NCI-H2196 treated with DMSO at 0.1 percent for 48 hours (cell line): Measurements from ENCODE around the gene GON7.
"Not testable (repeated sequence)": the region's sequence is repeated elsewhere in the genome, so short reads cannot be mapped to it uniquely, and the experiment has no call there.

ENCODE experiments used
- DNase-seq: peaks from one replicate; lab custom pipeline; 2025; ENCODE audit not compliant: unreplicated experiment; lab: John Stamatoyannopoulos, UW

The GON7 gene

DNA sequence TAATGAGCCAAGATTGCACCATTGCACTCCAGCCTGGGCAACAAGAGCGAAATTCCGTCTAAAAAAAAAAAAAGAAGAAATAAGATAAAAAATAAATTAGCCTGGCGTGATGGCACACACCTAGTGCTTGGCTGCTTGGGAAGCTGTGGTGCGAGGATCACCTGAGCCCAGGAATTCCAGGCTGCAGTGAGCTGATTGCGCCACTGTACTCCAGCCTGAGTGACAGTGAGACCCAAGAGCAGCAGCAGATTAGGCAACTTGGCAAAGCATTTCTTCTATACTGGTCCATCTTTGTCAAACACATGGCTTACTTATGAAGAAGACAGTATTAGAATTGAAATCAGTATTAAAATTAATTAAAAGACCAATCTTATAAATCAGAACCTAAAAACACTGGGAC is 6.3 kb downstream of the GON7 start:
- no peak for DNase-seq

DNA sequence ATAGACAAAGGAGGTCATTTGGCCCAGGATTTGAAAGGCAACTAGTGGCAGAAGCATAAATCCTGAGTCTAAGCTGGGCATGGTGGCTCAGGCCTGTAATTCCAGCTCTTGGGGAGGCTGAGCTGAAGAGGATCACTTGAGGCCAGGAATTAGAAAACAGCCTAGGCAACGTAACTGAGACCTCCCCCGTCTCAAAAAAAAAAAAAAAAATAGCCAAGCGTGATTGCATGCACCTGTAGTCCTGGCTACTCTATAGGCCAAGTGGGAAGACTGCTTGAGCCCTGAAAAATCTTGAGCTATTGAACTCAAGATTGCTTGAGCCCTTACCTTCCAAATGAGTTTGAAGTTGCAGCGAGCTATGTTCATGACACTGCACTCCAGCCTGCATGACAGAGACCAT is 7.8 kb downstream of the GON7 start:
- no peak for DNase-seq

DNA sequence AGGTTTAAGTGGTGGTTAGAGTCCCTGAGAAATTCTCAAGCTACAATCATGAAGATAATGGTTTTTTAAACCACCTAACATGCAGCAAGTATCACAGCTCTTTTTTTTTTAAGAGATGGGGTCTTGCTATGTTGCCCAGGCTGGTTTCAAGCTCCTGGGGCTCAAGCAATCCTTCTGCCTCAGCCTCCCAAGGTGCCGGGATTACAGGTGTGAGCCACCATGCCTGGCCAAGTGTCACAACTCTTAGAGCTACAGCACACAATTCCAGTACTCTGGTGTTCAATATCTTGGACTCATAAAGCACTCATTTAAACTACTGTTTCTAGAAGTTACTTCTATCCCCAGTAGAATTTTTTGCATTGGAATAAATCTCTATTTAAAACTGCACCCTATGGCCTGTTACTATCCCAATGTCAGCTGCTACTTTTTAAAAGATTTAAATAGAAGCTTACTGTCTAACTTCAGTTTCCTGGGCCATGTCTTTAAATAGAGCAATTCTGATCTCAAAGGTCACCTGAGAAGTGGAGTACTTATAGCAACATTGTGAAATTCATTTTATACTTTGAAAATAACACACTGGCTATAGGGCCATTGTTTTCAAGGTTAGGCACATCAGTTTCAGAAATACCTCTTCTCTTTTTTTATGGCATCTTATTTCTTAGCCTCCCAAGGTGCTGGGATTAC is 11.4 kb downstream of the GON7 start:
- DNase-seq, result no peak

DNA sequence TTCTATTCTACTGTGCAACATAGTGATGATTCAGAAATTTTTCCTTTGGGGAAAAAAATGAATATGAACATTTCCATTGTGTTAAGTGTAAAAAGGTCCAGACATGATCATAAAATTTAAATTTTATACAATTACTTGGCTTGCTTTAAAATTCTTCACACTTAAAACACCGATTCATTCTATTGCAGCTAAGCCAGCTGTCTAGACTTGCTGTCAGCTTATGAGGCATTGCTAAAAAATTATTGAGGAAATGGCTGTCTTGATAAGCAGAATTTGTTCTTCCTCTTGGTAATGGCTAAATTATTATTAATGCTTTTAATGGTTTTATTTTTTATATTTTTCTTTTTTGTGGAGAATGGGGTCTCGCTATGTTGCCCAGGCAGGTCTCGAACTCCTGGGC is 19.9 kb downstream of the GON7 start:
- no peak for DNase-seq

DNA sequence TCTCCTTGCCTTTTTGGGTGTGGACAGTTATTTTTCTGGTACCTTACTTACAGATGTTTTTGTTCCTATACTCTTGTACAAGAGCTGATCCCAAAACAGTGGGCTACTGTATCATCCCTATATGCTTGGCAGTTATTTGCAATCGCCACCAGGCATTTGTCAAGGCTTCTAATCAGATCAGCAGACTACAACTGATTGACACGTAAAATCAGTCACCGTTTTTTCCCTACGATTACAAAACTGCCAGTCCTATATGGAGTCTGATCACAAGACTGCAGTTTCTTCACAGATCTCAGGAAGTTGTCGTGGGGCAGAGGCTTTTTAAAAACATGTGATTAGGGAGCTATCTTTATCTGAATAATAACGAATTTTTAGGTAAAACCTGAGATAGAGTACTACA is 20.4 kb downstream of the GON7 start:
- DNase-seq, result no peak

DNA sequence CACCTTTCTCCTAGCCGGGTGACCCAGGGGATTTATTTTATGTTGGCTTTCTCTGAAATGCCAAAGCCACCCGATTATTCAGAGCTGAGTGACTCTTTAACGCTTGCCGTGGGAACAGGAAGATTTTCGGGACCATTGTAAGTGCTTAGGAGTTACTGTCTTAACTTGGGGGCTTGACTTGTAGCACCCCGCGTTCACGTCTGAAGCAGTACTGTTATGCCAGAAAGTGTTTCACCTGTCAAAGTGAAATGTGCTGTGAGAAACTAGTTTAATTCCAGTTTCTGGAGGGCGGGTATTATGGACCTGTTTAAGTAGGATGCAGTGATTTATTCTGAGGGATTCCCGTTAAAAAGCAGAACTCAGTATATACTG is 21.5 kb downstream of the GON7 start:
- no peak for DNase-seq

DNA sequence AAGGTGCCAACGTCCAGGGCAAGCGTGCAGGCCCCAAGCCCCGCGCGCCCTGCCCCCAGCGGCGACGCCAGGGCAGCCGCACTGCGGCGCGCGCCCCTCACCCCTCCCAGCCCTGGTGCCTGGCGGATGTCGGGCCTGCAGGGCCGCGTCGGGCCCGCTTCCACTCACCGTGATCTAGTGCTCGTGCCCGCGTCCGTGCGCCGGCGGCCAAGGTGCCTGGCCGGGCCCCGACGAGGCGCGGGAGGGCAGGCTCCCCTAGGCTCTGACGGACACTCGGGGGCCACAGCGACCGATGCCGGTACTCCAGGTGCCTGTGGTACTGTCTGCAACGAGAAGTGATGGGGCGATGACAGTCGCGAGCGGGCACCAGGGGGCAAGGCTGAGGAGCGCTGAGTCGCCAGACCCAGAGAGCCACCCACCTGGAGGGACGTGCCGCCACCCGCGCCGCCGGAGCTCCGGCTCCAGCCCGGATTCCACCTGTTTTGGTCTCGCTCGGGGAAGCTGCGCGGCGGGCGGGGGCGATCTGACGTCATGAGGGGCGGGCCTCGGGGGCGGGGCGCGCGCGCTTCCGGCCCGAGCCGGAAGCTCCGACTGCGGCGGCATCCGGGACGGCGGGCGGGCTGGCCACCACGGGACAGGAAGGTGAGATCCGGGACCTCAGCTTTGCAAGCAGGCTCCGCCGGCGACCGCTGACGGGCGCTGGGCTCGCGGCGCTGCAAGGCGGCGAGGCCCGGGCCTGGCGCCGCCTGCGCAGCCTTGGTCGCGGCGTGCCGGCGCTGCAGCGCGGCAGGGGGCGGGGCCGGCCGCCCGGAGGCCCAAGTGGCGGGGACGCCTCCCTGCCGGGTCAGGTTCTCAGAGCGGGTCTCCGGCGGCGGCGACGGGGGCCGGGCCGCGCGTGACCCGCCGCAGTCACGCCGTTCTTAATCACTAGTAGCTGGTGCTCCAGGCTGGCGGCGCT is 22.2 kb downstream of the GON7 start, which contains the start of the genes LYSET and MOAP1:
TSS of gene LYSET (plus strand) at position 927 of the 958 bp plus-strand sequence. CDS start 89 bp downstream, outside the sequence.
TSS of gene MOAP1 (minus strand) at position 507 of the 958 bp plus-strand sequence. CDS start 655 bp downstream, outside the sequence.
- DNase-seq, result no peak

DNA sequence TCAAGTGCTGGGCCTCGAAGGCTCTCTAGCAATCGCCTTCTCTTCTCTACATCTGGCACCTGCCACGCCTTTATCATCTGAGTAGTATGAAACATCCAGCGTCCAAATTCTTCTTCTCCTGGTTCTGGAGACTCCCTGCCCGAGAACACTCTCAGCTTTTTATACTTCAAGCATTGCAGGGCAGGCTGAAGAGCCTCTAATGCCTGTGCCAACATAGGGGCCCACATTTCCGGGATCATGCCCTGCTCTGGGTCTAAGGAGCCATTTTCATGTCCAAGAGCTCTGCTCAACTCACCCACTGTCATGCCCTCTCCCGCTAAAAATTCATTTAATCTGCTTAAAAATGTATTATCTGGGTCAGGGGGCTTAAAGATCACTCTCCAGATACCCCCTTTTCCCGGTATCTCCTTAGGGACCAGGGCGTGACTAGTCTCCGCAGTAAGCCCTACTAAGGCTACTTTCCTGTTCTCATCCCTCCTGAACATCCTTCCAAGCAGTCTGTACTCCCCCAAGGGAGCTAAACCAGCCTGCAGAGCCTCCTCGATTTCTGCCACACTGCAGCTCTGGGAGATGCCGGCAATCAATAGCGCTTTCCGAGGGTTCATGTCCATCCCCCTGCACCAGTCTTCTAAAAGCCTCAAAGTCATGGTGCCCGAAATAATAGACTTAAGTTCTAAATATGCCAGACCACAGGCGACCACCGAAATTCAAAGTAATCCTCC is 23.1 kb downstream of the GON7 start:
- DNase-seq, result no peak

DNA sequence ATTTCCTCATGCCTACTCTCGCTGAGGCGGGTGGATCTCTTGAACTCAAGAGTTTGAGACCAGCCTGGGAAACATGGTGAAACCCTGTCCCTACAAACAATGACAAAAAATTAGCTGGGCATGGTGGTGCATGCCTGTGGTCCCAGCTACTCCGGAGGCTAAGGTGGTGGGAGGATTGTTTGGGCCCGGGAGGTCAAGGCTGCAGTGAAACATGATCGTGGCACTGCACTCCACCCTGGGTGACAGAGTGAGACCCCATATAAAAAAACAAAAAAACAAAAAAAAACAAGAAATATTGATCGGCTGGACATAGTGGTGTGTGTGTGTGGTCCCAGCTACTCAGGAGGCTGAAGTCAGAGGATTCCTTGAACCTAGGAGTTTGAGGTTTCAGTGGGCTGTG is 31.4 kb downstream of the GON7 start:
- DNase-seq, result no peak

DNA sequence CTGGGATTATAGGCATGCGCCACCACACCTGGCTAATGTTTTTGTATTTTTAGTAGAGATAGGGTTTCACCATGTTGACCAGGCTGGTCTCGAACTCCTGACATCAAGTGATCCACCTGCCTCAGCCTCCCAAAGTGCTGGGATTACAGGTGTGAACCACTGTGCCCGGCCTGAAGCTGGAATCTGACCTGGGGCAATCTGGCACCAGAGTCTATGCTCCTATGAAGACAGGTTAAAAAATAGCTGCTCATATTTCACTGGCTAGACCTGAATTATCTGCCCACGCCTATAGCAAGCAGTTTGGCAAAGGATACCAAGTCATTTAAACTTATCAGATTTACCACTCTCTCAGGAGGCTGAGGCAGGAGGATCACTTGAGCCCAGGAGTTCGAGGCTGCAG is 32.1 kb downstream of the GON7 start:
- DNase-seq, result not testable (repeated sequence)

DNA sequence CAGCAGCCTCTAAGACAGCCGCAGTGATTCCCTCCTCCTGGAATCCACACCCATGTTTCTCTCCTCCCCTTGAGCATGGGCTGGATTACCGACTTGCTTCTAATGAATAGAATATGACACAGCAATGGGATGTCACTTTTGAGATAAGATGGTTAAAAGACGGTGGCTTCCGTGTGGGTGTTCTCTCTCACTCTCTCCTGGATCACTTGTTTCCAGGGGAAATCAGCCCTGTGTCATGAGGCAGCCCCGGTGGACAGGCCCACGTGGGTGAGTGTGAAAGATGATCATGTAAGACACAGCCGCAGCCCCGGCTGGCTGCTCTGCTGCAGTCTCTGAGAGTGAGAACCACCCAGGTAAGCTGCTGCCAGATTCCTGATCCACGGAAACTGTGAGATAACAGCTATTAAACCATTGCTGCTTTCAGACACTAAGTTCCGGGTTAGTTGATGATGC is 32.9 kb downstream of the GON7 start:
- no peak for DNase-seq

DNA sequence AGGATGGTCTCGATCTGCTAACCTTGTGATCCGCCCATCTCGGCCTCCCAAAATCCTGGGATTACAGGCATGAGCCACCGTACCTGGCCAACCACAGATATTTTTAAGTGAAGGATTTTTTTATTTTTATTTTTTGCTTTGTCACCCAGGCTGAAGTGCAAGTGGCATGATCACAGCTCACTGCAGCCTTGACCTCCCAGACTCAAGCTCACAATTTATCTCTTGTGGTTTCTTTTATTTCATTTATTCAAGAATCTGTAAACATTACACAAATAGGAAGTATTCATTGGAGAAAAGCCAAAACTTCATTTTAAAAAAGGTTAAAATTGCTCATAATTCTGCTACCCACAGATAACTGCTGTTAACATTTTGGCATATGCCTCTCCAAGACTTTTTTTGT is 35.5 kb downstream of the GON7 start:
- no peak for DNase-seq

DNA sequence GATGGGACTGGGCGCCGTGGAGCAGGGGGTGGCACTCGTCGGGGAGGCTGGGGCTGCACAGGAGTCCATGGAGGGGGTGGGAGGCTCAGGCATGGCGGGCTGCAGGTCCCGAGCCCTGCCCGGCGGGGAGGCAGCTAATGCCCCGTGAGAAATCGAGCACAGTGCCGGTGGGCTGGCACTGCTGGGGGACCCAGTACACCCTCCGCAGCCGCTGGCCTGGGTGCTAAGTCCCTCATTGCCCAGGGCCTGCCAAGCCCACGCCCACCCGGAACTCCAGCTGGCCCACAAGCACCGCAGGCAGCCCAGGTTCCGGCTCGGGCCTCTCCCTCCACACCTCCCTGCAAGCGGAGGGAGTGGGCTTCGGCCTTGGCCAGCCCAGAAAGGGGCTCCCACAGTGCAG is 36.7 kb downstream of the GON7 start:
- not testable (repeated sequence) for DNase-seq

DNA sequence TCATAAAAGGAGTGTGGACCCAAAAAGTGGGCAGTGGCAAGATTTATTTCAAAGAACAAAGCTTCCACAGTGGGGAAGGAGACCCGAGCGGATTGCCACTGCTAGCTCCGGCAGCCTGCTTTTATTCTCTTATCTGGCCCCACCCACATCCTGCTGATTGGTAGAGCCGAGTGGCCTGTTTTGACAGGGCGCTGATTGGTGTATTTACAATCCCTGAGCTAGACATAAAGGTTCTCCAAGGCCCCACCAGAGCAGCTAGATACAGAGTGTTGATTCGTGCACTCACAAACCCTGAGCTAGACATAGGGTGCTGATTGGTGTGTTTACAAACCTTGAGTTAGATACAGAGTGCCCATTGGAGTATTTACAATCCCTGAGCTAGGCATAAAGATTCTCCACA is 37.2 kb downstream of the GON7 start:
- not testable (repeated sequence) for DNase-seq

DNA sequence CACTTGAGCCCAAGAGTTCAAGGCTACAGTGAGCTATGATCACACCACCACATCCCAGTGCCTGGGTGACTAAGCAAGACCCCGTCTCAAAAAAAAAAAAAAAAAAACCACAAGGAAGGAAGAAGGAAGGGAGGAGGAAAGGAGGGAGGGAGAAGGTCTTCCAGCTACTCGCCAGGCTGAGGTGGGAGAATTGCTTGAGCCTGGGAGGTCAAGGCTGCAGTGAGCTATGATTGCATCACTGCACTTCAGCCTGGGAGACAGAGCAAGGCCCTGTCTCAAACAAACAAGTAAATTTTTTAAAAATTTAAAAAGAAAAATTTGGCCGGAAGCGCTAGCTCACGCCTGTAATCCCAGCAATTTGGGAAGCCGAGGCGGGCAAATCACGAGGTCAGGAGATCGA is 38.3 kb downstream of the GON7 start:
- DNase-seq, result not testable (repeated sequence)

DNA sequence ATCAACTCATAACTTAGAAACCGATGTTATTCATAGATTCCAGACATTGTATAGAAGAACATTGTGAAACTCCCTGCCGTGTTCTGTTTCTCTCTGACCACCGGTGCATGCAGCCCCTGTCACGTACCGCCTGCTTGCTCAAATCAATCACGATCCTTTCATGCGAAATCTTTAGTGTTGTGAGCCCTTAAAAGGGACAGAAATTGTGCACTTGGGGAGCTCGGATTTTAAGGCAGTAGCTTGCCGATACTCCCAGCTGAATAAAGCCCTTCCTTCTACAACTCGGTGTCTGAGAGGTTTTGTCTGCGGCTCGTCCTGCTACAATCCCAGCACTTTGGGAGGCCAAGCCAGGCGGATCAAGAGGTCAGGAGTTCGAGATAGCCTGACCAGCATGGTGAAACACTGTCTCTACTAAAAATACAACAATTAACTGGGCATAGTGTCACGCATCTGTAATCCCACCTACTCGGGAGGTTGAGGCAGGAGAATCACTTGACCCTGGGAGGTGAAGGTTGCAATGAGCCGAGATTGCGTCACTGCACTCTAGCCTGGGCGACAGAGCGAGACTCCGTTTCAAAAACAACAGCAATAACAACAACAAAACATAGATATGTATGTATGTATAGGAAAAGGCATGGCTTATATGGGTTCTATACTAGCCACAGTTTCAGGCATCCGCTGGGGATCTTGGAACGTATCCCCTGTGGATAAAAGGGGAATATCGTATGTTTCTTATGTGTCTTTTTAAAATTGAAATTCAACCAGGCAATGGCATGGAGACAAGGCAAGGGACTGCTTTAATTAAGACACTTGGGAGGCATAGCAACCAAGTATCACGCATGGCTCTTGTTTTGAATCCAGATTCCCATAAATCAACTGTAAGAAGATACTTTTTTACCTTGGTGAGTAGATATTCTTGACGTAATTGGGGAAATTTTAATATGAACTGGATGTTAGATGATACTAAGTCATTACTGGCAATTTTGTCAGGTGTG is 41.3 kb downstream of the GON7 start:
- DNase-seq, result not testable (repeated sequence)

DNA sequence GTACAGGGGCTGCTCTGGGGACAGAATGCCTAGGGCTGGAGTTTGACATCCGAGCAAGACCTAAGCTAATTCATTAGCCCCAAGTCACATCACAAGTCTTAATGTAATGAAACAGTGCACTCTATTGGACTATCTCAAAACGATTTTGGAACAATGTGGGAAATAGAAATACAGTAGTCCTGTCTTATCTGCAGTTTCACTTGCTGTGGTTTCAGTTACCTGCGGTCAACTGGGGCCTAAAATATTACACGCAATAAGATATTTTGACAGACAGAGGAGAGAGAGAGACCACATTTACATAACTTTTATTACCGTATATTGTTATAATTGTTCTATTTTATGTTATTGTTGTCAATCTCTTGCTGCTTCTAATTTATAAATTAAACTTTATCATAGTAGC is 43.3 kb downstream of the GON7 start:
- DNase-seq, result no peak

DNA sequence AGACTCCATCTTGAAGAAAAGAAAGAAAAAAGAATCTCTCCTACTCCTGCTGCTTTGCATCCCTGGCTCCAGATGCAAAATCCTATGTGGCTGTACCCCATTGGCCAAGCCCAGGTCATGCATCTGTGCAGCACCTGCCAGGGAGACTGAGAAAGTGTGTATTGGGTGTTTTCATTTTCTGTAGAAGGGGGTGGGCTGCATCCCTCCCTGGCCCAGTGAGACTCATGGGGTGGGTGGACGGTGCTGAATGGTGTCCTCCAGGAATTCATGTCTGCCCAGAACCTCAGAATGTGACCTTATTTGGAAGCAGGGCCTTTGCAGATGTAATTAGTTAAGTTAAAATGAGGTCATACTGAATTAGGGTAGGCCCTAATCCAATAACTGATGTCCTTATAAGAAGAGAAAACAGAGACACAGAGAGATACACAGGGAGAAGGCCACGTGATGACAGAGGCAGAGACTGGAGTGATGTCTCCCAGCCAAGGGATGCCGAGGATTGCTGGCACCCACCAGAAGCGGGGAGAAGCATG is 45.4 kb downstream of the GON7 start:
- no peak for DNase-seq

DNA sequence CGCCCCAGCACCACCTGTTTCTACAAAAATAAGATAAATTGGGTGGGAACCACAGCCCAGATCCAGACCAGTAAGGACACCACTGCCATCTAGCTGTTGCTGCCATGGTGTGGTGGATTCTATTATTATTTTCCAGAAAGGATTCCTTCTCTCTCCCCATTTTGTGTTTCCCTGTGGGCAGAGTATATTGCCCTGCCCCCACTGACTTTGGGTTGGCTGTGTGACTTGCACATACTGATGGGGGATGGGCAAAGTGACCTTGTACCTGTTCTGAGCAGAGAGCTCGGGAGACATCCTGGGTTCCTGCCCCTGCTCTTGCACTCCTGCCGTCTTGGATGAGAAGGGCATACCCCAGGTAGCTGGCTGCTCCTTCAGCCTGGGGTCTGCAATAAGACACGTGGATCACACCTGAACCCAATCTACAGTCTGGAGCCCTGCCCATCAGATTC is 46.5 kb downstream of the GON7 start:
- DNase-seq, result no peak
